ENCODE measurements around the gene MIAT. TPM values are rescaled to one million over a fixed set of nuclear protein-coding genes. Genes with fewer than 3 reads are reported as not detected.

Gene MIAT
- total RNA-seq, 1 donor from 2014 or later: 1.3 TPM

DNA sequence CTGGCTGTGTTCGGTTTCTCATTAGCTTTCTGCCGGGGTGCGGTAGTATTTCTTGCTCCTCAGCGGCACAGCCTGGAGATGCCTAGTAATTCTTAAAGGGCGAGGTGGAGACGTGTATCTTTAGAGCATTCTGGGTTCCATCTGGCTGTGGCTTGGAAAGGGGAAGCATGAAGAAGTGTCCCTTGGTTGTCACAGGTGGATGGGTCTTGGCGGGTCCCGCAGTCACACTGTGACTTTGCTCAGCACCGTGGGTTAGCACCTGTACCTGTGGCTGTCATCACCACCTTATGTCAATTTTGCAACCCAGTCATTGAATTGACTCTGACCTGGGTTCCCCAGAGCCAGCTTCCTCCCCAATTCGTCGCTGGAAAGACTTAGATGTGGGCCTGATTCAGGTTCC is 57.6 kb downstream of the MIAT start:
- intact Hi-C loops (cut with DNase I): no loop called here
- no peak for DNase-seq (ENCODE audit: low spot score)

DNA sequence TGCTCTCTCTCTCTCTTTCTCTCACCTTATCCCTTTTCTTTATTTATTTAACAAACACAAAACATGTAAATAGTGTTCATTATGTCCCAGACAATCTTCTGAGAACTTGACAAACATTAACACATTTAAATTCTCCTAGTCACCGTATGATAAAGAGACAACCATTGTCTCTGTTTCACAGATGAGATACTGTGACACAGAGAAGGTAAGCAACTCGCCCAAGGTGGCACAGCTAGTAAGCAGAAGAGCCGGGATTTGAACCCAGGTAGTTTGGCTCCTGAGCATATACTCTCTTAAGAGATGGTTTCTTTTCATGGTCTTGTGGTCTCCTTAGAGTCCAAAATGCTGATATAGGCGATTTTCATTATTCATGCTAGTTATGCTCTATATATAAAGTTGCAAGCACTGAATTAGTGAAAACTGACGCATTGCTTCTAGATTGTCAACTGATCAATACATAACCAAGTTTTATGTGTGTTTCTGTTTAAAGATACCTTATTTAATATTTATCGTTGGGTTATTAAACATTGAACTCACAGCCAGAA is 58.1 kb downstream of the MIAT start:
- DNase-seq (ENCODE audit: low spot score): no peak
- intact Hi-C loops (cut with DNase I): no loop called here

DNA sequence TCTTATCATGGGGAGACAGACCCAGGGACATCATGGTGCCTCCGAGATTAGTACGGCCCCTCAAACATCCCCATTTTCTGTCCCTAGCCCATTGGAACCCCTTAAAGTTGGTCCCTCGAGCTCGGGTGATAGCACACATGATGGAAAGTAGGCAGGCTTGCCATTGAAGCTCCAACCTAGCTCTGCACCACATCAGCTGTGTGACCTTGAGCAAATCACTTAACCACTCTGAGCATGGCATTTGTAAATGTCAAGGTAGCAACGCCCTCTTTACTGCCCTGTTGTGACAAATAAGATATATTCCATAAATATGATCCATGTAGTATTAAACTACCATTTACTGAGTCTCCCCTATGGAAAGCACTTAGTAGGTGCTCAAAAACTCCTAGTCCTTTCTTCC is 61.1 kb downstream of the MIAT start:
- no peak for DNase-seq (ENCODE audit: low spot score)
- intact Hi-C loops (cut with DNase I): no loop called here

DNA sequence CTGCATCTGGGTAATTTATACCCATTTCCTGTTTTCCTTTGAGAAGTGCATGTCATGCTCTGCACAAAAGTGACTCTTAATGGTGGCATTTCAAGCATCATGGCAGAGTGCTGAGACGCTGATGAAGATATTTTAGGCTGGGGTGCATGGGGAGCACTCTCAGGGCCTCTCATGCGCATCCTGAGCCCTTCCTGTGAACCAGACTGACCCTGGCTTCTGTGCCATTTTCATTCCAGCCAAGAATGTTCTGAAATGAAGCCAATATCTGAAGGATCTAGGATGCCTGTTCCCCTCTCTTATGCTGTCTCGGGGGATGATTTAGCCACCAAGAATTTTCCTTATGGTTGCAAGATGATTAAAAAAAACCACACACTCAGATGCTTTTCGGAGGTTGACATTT is 61.5 kb downstream of the MIAT start:
- DNase-seq (ENCODE audit: low spot score): no peak
- intact Hi-C loops (cut with DNase I): no loop called here

DNA sequence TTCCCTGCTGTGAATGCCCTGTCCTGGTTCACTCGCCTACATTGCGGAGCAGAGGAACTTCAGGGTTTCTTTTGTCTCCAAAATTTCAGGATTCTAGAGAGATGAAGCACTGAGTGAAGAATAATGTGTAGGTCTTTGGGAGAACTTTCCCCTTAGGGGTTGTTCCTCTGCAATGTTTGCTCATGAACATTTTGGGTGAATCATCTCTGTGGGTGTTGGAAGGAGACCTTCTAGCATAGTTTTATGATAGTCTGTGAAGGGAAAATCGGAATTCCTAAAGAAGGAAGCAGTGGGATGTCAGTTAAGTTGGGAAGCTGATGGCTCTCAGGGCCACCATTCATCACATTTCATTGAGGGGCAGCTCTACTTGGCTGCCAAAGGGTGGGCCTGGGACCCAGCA is 64.8 kb downstream of the MIAT start:
- intact Hi-C loops (cut with DNase I): no loop called here
- no peak for DNase-seq (ENCODE audit: low spot score)

DNA sequence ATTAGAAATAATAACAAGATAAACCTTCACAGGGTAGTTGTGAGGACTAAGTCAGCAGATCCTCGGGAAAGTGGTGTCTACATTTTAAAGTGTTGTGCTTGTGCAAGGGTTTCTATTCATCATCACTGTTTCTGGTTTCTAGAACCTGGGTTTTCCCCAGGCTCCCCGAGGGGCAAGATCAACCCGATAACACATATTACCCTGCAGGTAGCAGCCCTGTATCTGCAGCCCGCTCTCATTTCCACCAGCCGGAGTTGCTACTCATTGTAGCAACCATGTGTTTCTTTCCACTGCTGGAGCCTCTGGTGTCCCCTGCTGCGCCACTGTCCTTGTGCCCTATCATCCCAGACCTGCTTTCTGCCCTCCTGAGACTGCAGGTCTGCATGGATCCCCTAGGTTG is 67.0 kb downstream of the MIAT start:
- intact Hi-C loops (cut with DNase I): no loop called here
- DNase-seq (ENCODE audit: low spot score): no peak

DNA sequence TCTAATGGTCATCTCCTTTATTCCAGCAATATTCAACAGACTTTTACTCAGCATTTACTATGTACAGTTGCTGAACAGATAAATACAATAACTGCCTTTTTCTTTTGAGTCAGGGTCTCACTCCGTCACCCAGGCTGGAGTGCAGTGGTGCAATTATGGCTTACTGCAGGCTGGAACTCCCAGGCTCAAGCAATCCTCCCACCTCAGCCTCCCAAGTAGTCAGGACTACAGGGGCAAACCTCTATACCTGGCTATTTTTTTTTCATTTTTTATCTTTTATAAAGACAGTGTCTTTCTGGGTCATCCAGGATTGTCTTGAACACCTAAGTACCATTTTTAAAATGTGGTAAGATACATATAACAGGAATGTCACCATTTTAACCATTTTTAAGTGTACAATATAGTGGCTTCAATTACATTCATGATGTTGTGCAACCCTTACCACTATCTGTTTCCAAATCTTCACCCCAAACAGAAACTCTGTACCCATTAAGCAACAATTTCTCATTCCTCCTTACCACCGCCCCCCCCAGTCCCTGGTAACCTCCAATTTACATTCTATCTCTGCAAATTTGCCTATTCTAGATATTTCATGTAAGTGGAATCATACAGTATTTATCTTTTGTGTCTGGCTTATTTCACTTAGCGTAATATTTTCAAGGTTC is 67.8 kb downstream of the MIAT start:
- no peak for DNase-seq (ENCODE audit: low spot score)
- intact Hi-C loops (cut with DNase I): no loop called here

Other genes with a start within 250 kb of the MIAT start
- gene ASPHD2, start 228.3 kb upstream of the MIAT start, total RNA-seq: 0.32 TPM
- gene HPS4, start 173.8 kb upstream of the MIAT start, total RNA-seq: 11.9 TPM
- 14.5 TPM for gene SRRD, start 173.7 kb upstream of the MIAT start, total RNA-seq
- 18.0 TPM for gene TFIP11, start 145.1 kb upstream of the MIAT start, total RNA-seq
- gene TPST2, start 67.5 kb upstream of the MIAT start, total RNA-seq: 22.0 TPM
- gene CRYBB1, start 39.6 kb upstream of the MIAT start, total RNA-seq: 0.67 TPM
- gene CRYBA4, start 35.6 kb upstream of the MIAT start, total RNA-seq: not detected